GM23248 (cell line): ENCODE results near the gene RBM4B. TPM values are rescaled to one million over a fixed set of nuclear protein-coding genes. Genes with fewer than 3 reads are reported as not detected.

Experiments
- DNase-seq: peaks from one replicate; pipeline ENCODE4 v3.0.0-alpha.2; 2015
- H2AFZ ChIP-seq: fragments of 200-600 bp; sonication (generic); 2 replicates; pipeline ENCODE4 v1.6.1; 2016; ENCODE audit warnings: antibody characterized with exemption
- H3F3A ChIP-seq: fragments of 200-600 bp; sonication (generic); 2 replicates; pipeline ENCODE4 v1.6.1; 2016; ENCODE audit warnings: mild to moderate bottlenecking, antibody characterized with exemption, mixed run types; ENCODE audit not compliant: insufficient read depth
- H3K27ac ChIP-seq: fragments of 200-600 bp; sonication (generic); 2 replicates; pipeline ENCODE4 v1.5.1; 2016; ENCODE audit warnings: mild to moderate bottlenecking
- H3K27me3 ChIP-seq: fragments of 200-600 bp; sonication (generic); replicated peaks from 2 replicates; pipeline ENCODE4 v1.6.1; 2016; ENCODE audit warnings: mild to moderate bottlenecking; ENCODE audit not compliant: insufficient read depth
- H3K36me3 ChIP-seq: fragments of 200-600 bp; sonication (generic); 2 replicates; pipeline ENCODE4 v1.6.1; 2016; ENCODE audit warnings: low read depth, mild to moderate bottlenecking
- H3K4me1 ChIP-seq: fragments of 200-600 bp; sonication (generic); 2 replicates; pipeline ENCODE4 v1.6.1; 2016; ENCODE audit warnings: mild to moderate bottlenecking; ENCODE audit not compliant: insufficient read depth
- H3K4me2 ChIP-seq: fragments of 200-600 bp; sonication (generic); one replicate; pipeline ENCODE4 v1.6.1; 2016; ENCODE audit warnings: mild to moderate bottlenecking; ENCODE audit not compliant: unreplicated experiment
- H3K4me3 ChIP-seq: fragments of 200-600 bp; sonication (generic); 2 replicates; pipeline ENCODE4 v1.5.1; 2016; ENCODE audit warnings: mild to moderate bottlenecking
- H3K79me2 ChIP-seq: fragments of 200-600 bp; sonication (generic); 2 replicates; pipeline ENCODE4 v1.6.1; 2016; ENCODE audit warnings: mild to moderate bottlenecking; ENCODE audit not compliant: insufficient read depth
- H3K9ac ChIP-seq: fragments of 200-600 bp; sonication (generic); 2 replicates; pipeline ENCODE4 v1.6.1; 2016; ENCODE audit warnings: mild to moderate bottlenecking
- H3K9me2 ChIP-seq: fragments of 200-600 bp; sonication (generic); 2 replicates; pipeline ENCODE4 v1.6.1; 2016; ENCODE audit warnings: mixed run types, mild to moderate bottlenecking, moderate library complexity; ENCODE audit not compliant: insufficient read depth
- H3K9me3 ChIP-seq: fragments of 200-600 bp; sonication (generic); one replicate; pipeline ENCODE4 v1.6.1; 2017; ENCODE audit warnings: low read depth
- H4K20me1 ChIP-seq: fragments of 200-600 bp; sonication (generic); 2 replicates; pipeline ENCODE4 v1.6.0; 2016; ENCODE audit not compliant: insufficient read depth
- EZH2 ChIP-seq: fragments of 200-600 bp; sonication (generic); IDR thresholded peaks from 2 replicates; pipeline ENCODE4 v1.6.1; 2018; ENCODE audit warnings: antibody characterized with exemption, mild to moderate bottlenecking; ENCODE audit not compliant: insufficient read depth, poor library complexity, severe bottlenecking
- EZH2phosphoT487 ChIP-seq: fragments of 200-600 bp; sonication (generic); IDR thresholded peaks from 2 replicates; pipeline ENCODE4 v1.6.1; 2018; ENCODE audit warnings: antibody characterized with exemption, moderate library complexity, mild to moderate bottlenecking, low read depth; ENCODE audit not compliant: insufficient read depth
- WGBS, 2 experiments: methylation state at CpG; one replicate each; pipeline ENCODE4 v1.1.6; 2015 to 2017; ENCODE audit warnings: low lambda C conversion rate in 2 of 2, low coverage in 1 of 2; ENCODE audit errors: missing lambda C conversion rate in 2 of 2; 5-methylcytosine and 5-hydroxymethylcytosine counted together
- in situ Hi-C: fragments of 300-500 bp; cut with MboI; formaldehyde crosslinking; loops from 2 replicates; pipeline ENCODE4 v1.15.0; 2020
- polyA plus RNA-seq: library from polyadenylated mRNA; unstranded; fragments of >200 nt; fragmentation: Nextera tagmentation; extraction: Ambion mirVana; gene quantifications from 2 replicates; pipeline ENCODE4 v1.2.1, GENCODE V29; 2016
- total RNA-seq: library from RNA; depleted of rRNA; stranded (reverse); fragments of >200 nt; shearing (Covaris generic); gene quantifications from 2 replicates; pipeline ENCODE4 v1.2.3, GENCODE V29; 2014

RBM4B gene
- total and polyA plus RNA-seq, 2 experiments from 2014 or later = 18.5 to 23.4 TPM

DNA sequence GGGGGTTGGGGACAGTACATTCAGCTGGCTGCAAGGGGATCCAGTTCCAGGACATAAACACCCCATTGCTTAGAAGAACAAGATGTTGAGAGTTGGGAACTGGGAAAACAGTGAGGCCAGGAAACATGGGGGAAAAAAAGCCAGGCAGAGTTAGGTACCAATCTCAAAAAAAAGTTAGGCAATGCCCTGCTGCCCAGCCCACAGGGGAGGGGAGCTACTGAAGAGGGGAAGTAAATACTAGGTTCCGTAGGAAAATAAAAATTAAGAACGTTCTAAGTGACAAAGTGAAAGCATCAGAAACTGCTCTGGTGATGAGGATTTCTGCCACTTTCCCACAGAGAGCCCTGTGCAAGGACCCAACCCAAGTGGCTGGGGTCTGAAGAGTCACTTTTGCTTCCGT, 39.3 kb upstream of the RBM4B start:
- no peak overlapping the region for H2AFZ ChIP-seq
- no peak for DNase-seq
- no peaks in the 10 kb centered on the region; the same call in 1 of the 2 replicates for H3K27me3 ChIP-seq
- H3K4me1 ChIP-seq = no peaks in the 10 kb centered on the region
- no peak overlapping the region for H3K9ac ChIP-seq
- no peak overlapping the region for H3K4me3 ChIP-seq
- in situ Hi-C loops = no loop called here
- H3K9me3 ChIP-seq = no peaks in the 10 kb centered on the region
- no peak overlapping the region for H3K27ac ChIP-seq
- H3K9me2 ChIP-seq = no peaks in the 10 kb centered on the region
- WGBS, 2 experiments = 82 to 83% methylated on average over 3 of the region's 3 CpGs
- no peaks in the 10 kb centered on the region for H4K20me1 ChIP-seq
- TF ChIP-seq EZH2phosphoT487 (no peak), EZH2 (no peak)
- no peaks in the 10 kb centered on the region for H3K36me3 ChIP-seq
- no peaks in the 10 kb centered on the region for H3K79me2 ChIP-seq
- no peaks in the 10 kb centered on the region for H3F3A ChIP-seq
- H3K4me2 ChIP-seq = no peak overlapping the region

DNA sequence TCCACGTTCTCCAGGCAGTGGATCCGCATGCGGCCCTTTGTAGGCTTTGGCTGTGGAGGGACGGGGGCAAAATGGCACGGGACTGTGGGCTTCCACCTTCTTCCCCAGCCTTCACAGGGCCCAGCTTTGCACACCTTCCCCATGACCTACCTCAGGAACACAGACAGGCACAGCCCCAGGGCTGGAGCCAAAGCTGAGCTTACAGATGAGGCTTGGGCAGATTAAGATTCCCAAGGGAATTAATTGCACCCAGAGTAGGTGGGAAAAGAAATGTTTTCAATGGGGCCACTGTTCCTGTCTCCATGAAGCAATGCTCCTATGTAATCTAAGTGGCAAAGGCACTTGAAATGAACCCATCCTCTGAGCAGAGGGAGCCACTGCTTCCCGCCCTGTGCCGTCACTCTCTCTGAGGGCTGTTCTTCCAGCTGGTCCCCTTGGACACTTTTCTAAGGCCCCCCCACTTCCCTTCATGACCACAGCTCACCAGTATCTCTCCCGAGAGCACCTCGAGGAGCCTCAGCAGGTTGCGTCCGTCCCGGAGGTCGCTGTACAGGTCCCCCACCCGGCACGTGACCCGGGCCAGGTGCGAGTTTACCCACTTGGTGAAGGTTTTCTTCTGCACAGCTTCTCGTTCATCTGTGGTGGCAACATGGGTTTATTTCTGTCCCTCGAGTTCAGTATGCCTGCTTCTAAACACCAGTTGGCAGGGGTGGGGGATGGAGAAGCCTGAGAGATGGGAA, 37.8 kb upstream of the RBM4B start:
- Histone ChIP-seq H3K4me1 (no peaks in the 10 kb centered on the region), H3K9ac (no peak overlapping the region), H3K27ac (no peak overlapping the region), H3K79me2 (no peaks in the 10 kb centered on the region), H3K4me2 (no peak overlapping the region), H3K36me3 (no peaks in the 10 kb centered on the region), H2AFZ (no peak overlapping the region), H3K9me2 (no peaks in the 10 kb centered on the region), H3K9me3 (no peaks in the 10 kb centered on the region), H3K27me3 (no peaks in the 10 kb centered on the region; the same call in 1 of the 2 replicates), H3F3A (no peaks in the 10 kb centered on the region), H3K4me3 (no peak overlapping the region), H4K20me1 (no peaks in the 10 kb centered on the region)
- WGBS, 2 experiments = 76 to 77% methylated on average over 19 of the region's 19 CpGs
- DNase-seq = no peak
- in situ Hi-C loops = no loop called here
- TF ChIP-seq EZH2phosphoT487 (no peak), EZH2 (no peak)

DNA sequence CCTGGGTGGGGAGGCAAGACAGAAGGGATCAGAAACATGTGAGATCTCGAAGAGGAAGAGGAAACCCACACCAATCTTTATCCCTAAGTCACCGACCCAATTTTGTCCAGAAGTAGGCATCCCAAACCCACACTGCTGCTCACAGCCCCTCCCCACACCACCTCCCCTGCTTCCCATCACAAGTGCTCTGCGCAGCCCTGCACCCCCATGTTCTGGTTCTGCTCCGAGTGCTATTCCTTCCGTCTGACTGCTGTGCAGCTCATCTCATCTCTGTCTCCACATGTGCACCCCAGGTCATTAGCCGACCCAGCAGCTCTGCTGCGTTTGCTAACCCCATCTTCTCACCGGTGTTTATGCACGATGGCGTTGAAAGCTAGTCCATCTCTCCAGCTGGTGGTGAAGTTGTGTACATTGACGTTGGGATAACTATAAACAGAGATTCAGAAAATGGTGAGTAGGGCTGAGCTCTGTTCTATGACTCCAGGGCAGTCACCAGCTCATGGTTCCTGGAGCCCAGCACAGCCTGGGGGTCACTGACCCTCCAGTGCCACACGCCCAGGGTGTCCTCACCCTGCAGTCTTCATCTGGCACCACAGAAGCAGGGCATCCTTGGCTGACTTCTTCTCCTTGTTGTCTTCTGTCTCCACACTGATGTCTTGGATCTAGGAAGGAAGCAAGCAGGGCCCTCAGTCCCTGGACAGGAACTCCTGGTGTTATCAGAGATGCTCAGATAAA, 36.2 kb upstream of the RBM4B start:
- no peak for TF ChIP-seq EZH2
- no peak overlapping the region for H3K27ac ChIP-seq
- no peaks in the 10 kb centered on the region for H3K9me2 ChIP-seq
- no peaks in the 10 kb centered on the region for H3K9me3 ChIP-seq
- H3K9ac ChIP-seq = no peak overlapping the region
- H3K36me3 ChIP-seq = no peaks in the 10 kb centered on the region
- in situ Hi-C loops = no loop called here
- H2AFZ ChIP-seq = no peak overlapping the region
- no peaks in the 10 kb centered on the region; the same call in 1 of the 2 replicates for H3K27me3 ChIP-seq
- no peak for DNase-seq
- no peaks in the 10 kb centered on the region for H3K79me2 ChIP-seq
- H4K20me1 ChIP-seq = no peaks in the 10 kb centered on the region
- no peak overlapping the region for H3K4me3 ChIP-seq
- H3K4me2 ChIP-seq = no peak overlapping the region
- no peaks in the 10 kb centered on the region for H3F3A ChIP-seq
- H3K4me1 ChIP-seq = no peaks in the 10 kb centered on the region
- 61 to 62% methylated on average over 12 of the region's 12 CpGs for WGBS, 2 experiments

DNA sequence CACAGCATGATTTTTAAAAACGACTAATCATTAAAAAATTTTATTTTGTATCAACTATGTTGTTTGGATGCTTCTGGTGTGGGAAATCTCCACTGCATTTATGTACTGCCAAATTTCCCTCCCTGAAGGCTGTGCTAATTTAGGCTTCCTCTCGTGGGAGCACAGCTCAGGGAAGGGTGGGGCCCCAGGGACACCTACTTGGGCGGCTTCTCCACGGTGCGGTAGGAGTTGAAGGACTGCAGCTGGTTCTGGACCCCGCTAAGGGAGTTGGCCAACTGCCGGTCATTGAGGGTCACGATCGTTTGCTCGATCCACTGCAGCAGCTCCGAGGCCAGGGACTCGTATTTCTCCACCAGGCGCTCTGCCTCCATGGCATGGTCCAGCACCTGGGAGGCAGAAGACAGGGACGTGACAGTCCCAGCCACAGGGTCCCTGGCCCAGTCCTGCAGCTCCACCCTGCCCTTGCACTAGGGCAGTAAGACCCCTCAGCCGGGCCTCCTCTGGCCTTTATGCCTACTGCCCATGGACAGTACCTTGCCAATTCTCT, 32.8 kb upstream of the RBM4B start:
- no peaks in the 10 kb centered on the region for H3K36me3 ChIP-seq
- TF ChIP-seq EZH2 (no peak), EZH2phosphoT487 (no peak)
- H3K4me2 ChIP-seq = no peak overlapping the region
- no peaks in the 10 kb centered on the region; the same call in 1 of the 2 replicates for H3K27me3 ChIP-seq
- no peak for DNase-seq
- no peaks in the 10 kb centered on the region for H4K20me1 ChIP-seq
- no peaks in the 10 kb centered on the region for H3K9me2 ChIP-seq
- WGBS, 2 experiments = 73 to 82% methylated on average over 15 of the region's 15 CpGs
- H3K9ac ChIP-seq = no peak overlapping the region
- no peak overlapping the region for H3K27ac ChIP-seq
- H3K4me1 ChIP-seq = no peaks in the 10 kb centered on the region
- H3F3A ChIP-seq = no peaks in the 10 kb centered on the region
- no peak overlapping the region for H3K4me3 ChIP-seq
- in situ Hi-C loops = no loop called here
- no peak overlapping the region for H2AFZ ChIP-seq
- H3K9me3 ChIP-seq = no peaks in the 10 kb centered on the region
- H3K79me2 ChIP-seq = no peaks in the 10 kb centered on the region
